Neuronal stem cell (in vitro differentiated cells): ENCODE measurements around the gene DPP9.
A peak's percentile ranks its signal among the peaks of the same experiment; 100 is the strongest.

Source experiments
- DNase-seq: peaks from one replicate; pipeline ENCODE4 v3.0.0-alpha.2; 2013; ENCODE audit warnings: low spot score
- H2AFZ ChIP-seq: one replicate; pipeline ENCODE4 v1.6.1; 2013; ENCODE audit warnings: mild to moderate bottlenecking, low read length, inconsistent platforms
- H2AK5ac ChIP-seq: 2 replicates; pipeline ENCODE4 v1.6.1; 2013; ENCODE audit warnings: low read depth, mild to moderate bottlenecking, inconsistent platforms, low read length, moderate library complexity, mixed read lengths
- H2BK120ac ChIP-seq: 2 replicates; pipeline ENCODE4 v1.6.1; 2013; ENCODE audit warnings: low read depth, mild to moderate bottlenecking, inconsistent platforms, low read length, moderate library complexity, mixed read lengths
- H2BK12ac ChIP-seq: one replicate; pipeline ENCODE4 v1.6.1; 2013; ENCODE audit warnings: low read length, inconsistent platforms
- H2BK15ac ChIP-seq: 2 replicates; pipeline ENCODE4 v1.6.1; 2013; ENCODE audit warnings: mild to moderate bottlenecking, low read length, inconsistent platforms, mixed read lengths
- H2BK5ac ChIP-seq: one replicate; pipeline ENCODE4 v1.6.1; 2013; ENCODE audit warnings: inconsistent platforms, mild to moderate bottlenecking, low read length, moderate library complexity
- H3K14ac ChIP-seq: one replicate; pipeline ENCODE4 v1.6.1; 2013; ENCODE audit warnings: low read length, inconsistent platforms
- H3K18ac ChIP-seq: 2 replicates; pipeline ENCODE4 v1.6.1; 2013; ENCODE audit warnings: low read length, inconsistent platforms
- H3K23ac ChIP-seq: 2 replicates; pipeline ENCODE4 v1.6.1; 2013; ENCODE audit warnings: low read depth, mild to moderate bottlenecking, mixed read lengths, low read length, inconsistent platforms; ENCODE audit not compliant: poor library complexity
- H3K27ac ChIP-seq: replicated peaks from 3 replicates; pipeline ENCODE4 v1.5.1; 2013; ENCODE audit warnings: low read length, inconsistent platforms
- H3K27me3 ChIP-seq, 3 experiments: 2 replicates each; pipeline ENCODE4 v1.6.1; 2013; ENCODE audit warnings: low read length in 3 of 3, mild to moderate bottlenecking in 2 of 3, inconsistent platforms in 1 of 3, low read depth in 1 of 3, mixed read lengths in 1 of 3, moderate library complexity in 1 of 3; ENCODE audit not compliant: control insufficient read depth in 3 of 3, insufficient read depth in 3 of 3
- H3K36me3 ChIP-seq, 2 donors: replicated peaks in 1 of 2; 2 replicates each; pipeline ENCODE4 v1.6.1; 2013; ENCODE audit warnings: low read length in 2 of 2; ENCODE audit not compliant: control insufficient read depth in 2 of 2, insufficient read depth in 2 of 2
- H3K4ac ChIP-seq: 2 replicates; pipeline ENCODE4 v1.6.1; 2013; ENCODE audit warnings: inconsistent platforms, mild to moderate bottlenecking, low read length, moderate library complexity
- H3K4me1 ChIP-seq, 2 donors: 1 replicate in 1 of 2; 2 replicates in 1 of 2; pipeline ENCODE4 v1.6.1; 2013; ENCODE audit warnings: low read length in 2 of 2, low read depth in 1 of 2; ENCODE audit not compliant: control insufficient read depth in 2 of 2, insufficient read depth in 1 of 2
- H3K4me2 ChIP-seq: one replicate; pipeline ENCODE4 v1.6.1; 2013; ENCODE audit warnings: mild to moderate bottlenecking, low read length, inconsistent platforms; ENCODE audit not compliant: insufficient read depth, poor library complexity, severe bottlenecking
- H3K4me3 ChIP-seq, 2 donors: 2 replicates each; pipeline ENCODE4 v1.5.1; 2013; ENCODE audit warnings: low read length in 2 of 2, mild to moderate bottlenecking in 2 of 2, inconsistent platforms in 1 of 2, moderate library complexity in 1 of 2
- H3K79me1 ChIP-seq: one replicate; pipeline ENCODE4 v1.6.1; 2013; ENCODE audit warnings: low read depth, mild to moderate bottlenecking, inconsistent platforms, low read length, moderate library complexity
- H3K9ac ChIP-seq: one replicate; pipeline ENCODE4 v1.6.1; 2013; ENCODE audit warnings: mild to moderate bottlenecking, low read depth, low read length, inconsistent platforms; ENCODE audit not compliant: poor library complexity
- H3K9me3 ChIP-seq, 2 donors: replicated peaks in 1 of 2; 2 replicates each; pipeline versions ENCODE3 to v1.6.1; 2013; ENCODE audit warnings: low read length in 2 of 2, mild to moderate bottlenecking in 2 of 2, inconsistent platforms in 1 of 2, low read depth in 1 of 2, mixed read lengths in 1 of 2, moderate library complexity in 1 of 2; ENCODE audit not compliant: control insufficient read depth in 2 of 2, insufficient read depth in 1 of 2
- H4K8ac ChIP-seq: one replicate; pipeline ENCODE4 v1.6.1; 2013; ENCODE audit warnings: low read depth, mild to moderate bottlenecking, inconsistent platforms, low read length, moderate library complexity
- H4K91ac ChIP-seq: one replicate; pipeline ENCODE4 v1.6.1; 2013; ENCODE audit warnings: low read length, low read depth, mild to moderate bottlenecking, inconsistent platforms; ENCODE audit not compliant: poor library complexity
- WGBS, 2 donors: extraction: QIAGEN DNeasy Blood & Tissue Kit; methylation state at CpG; one replicate each; pipeline ENCODE4 v1.1.7; 2013; ENCODE audit warnings: missing lambda C conversion rate in 2 of 2, mixed read lengths in 1 of 2; ENCODE audit not compliant: insufficient read length in 2 of 2, insufficient replicate concordance in 1 of 2; ENCODE audit errors: extremely low coverage in 2 of 2; 5-methylcytosine and 5-hydroxymethylcytosine counted together

Gene DPP9

DNA sequence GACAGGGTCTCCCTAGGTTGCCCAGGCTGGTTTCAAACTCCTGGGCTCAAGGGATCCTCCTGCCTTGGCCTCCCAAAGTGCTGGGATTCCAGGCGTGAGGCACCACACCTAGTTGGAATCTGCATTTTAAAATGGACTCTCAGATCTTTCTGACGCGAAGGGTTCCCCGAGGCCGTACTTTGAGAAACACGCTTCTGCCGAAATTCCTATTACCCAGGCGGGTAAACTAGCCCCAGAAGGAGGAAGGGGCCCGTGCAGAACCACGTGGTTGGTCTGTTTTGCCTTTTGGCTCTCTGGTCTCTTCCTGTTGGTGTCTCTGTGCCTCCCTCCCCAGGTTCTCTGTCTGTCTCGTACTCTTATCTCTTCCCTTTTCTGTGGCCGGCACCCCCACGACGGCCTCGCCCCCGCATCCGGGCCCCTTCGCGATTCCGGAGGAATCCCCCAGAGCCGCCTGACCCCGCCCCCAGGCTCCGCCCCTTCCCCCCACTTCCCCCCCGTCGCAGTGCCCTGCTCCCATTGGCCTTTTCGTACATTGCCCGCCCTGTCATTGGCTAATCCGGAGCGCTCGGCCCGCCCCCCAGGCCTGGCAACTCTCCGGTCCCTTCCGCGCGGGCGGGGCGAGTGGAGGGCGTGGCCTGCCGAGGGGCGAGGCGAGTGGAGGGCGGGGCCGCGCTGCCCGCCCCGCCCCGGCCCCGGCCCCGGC, 84.7 kb downstream of the DPP9 start, which contains the start of gene TNFAIP8L1:
Gene TNFAIP8L1, plus strand, starts transcription at position 689 of the 703 bp plus-strand sequence. CDS start 12,354 bp downstream, outside the sequence.
- H3K9ac ChIP-seq, result peak within 1 kb of the TSS; percentile 86
- peak within 1 kb of the TSS; percentile 19 for H3K4ac ChIP-seq
- H2BK5ac ChIP-seq, result peak within 1 kb of the TSS; percentile 56
- H2BK120ac ChIP-seq, result peak within 1 kb of the TSS; percentile 65
- no peak within 1 kb of the TSS for H3K14ac ChIP-seq
- H3K79me1 ChIP-seq, result no peaks in the 10 kb centered on the region
- peak; percentile 95 for DNase-seq
- no CpG with 5 or more reads among the region's 49 CpGs for WGBS, 2 donors
- no peaks in the 10 kb centered on the region for H3K9me3 ChIP-seq
- peak within 1 kb of the TSS; percentile 2 for H3K23ac ChIP-seq
- no peak within 1 kb of the TSS for H4K8ac ChIP-seq
- H2AFZ ChIP-seq, result peak within 1 kb of the TSS; percentile 95
- H2AK5ac ChIP-seq, result peak within 1 kb of the TSS; percentile 88
- H3K4me1 ChIP-seq, result peaks cover 6 to 12% of the 10 kb centered on the region in 2 donors
- H3K4me3 ChIP-seq, result peak within 1 kb of the TSS; percentile 61 to 87
- H2BK12ac ChIP-seq, result no peak within 1 kb of the TSS
- peak within 1 kb of the TSS; percentile 63 for H3K27ac ChIP-seq
- H3K27me3 ChIP-seq, result peaks cover 0 to 8% (median 8%) of the 10 kb centered on the region in 3 experiments
- H4K91ac ChIP-seq, result no peak within 1 kb of the TSS
- no peaks in the 10 kb centered on the region for H3K36me3 ChIP-seq
- peak within 1 kb of the TSS; percentile 25 for H2BK15ac ChIP-seq
- peak within 1 kb of the TSS; percentile 88 for H3K4me2 ChIP-seq
- H3K18ac ChIP-seq, result peak within 1 kb of the TSS; percentile 85

DNA sequence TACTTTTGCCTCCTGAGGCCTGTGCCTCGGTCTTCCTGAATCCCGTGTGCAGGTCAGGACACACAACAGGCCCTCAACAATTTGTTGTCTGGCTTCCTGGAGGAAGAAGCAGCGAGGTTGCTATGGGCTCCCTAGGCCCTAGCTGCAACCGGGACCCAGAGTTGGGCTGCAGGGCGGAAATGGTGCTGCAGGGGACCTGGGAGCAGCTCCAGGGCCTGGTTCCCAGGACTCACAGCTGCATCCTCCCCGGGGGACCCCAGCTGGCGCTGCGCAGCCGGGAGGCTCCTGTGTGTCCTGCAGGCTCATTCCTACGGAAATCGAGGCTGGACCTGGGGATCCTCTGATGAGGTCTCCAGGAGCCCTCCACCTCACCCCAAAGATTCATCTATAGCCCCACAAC, 85.3 kb downstream of the DPP9 start:
- Histone ChIP-seq H3K27ac (no peak overlapping the region), H2BK15ac (no peak overlapping the region), H3K4ac (no peak overlapping the region), H3K4me3 (no peak overlapping the region), H4K91ac (no peak overlapping the region), H2AFZ (no peak overlapping the region), H3K36me3 (no peaks in the 10 kb centered on the region), H3K9ac (no peak overlapping the region), H3K79me1 (no peaks in the 10 kb centered on the region), H3K4me1 (peaks cover 6 to 12% of the 10 kb centered on the region in 2 donors), H2AK5ac (peak overlapping the region; percentile 88), H2BK120ac (peak overlapping the region; percentile 65), H3K4me2 (no peak overlapping the region), H4K8ac (no peak overlapping the region), H3K18ac (no peak overlapping the region), H3K27me3 (peaks cover 0 to 8% (median 8%) of the 10 kb centered on the region in 3 experiments), H3K14ac (no peak overlapping the region), H2BK5ac (no peak overlapping the region), H2BK12ac (no peak overlapping the region), H3K9me3 (no peaks in the 10 kb centered on the region), H3K23ac (no peak overlapping the region)
- no CpG with 5 or more reads among the region's 11 CpGs for WGBS, 2 donors
- no peak for DNase-seq

DNA sequence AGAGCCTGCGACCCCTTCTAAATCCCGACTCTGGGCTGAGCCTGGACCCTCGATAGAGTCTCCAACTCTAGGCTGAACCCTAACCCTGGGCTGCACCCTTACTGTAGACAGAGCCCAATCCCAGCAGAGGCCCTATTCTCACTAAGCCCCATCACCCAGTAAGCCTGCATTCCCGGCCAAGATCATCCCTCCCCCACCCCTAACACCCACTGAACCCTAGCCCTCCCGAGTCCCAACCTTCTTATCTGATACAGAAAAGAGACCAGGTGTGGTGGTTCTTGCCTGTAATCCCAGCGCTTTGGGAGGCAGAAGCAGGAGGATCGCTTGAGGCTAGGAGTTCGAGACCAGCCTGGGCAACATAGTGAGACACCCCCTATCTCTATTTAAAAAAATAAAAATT, 86.9 kb downstream of the DPP9 start:
- no peak overlapping the region for H2BK12ac ChIP-seq
- no peak overlapping the region for H2BK5ac ChIP-seq
- no peak overlapping the region for H3K14ac ChIP-seq
- peaks cover 6 to 12% of the 10 kb centered on the region in 2 donors for H3K4me1 ChIP-seq
- WGBS, 2 donors, result no CpG with 5 or more reads among the region's 8 CpGs
- H3K9ac ChIP-seq, result no peak overlapping the region
- H3K4ac ChIP-seq, result no peak overlapping the region
- H3K36me3 ChIP-seq, result no peaks in the 10 kb centered on the region
- H3K18ac ChIP-seq, result no peak overlapping the region
- DNase-seq, result no peak
- no peak overlapping the region for H2AK5ac ChIP-seq
- H2BK120ac ChIP-seq, result no peak overlapping the region
- no peak overlapping the region for H3K4me3 ChIP-seq
- no peak overlapping the region for H3K27ac ChIP-seq
- no peak overlapping the region for H4K91ac ChIP-seq
- peaks cover 0 to 8% (median 8%) of the 10 kb centered on the region in 3 experiments for H3K27me3 ChIP-seq
- H3K23ac ChIP-seq, result no peak overlapping the region
- H4K8ac ChIP-seq, result no peak overlapping the region
- H3K79me1 ChIP-seq, result no peaks in the 10 kb centered on the region
- H2AFZ ChIP-seq, result peak overlapping the region; percentile 98
- no peaks in the 10 kb centered on the region for H3K9me3 ChIP-seq
- no peak overlapping the region for H2BK15ac ChIP-seq
- no peak overlapping the region for H3K4me2 ChIP-seq

DNA sequence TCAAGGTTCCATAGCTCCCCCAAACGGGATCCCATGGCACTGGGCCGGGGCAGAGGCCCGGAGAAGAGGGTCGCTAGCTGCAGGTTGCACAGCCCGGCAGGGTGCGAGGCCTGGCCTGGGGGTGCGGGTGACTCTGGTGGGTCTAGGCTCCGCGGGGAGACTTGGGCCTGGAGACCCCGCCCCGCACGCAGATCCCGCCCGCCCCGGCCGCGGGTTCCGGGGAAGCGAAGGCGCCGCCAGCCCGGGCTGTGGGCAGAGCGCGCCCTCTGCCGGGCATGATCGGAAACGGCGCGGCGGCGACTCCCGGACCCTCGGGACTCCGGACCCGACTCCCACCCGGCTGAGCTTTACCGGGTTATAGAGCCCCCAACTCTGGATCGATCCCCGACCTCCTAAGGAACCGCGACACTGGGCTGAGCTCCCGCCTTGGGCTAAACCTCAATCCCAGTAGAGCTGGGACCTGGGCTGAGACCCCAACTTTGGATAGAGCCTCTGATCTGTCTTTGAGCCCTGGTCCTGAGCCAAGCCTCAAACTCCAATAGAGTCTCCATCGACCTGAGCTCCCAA, 87.4 kb downstream of the DPP9 start:
- H3K23ac ChIP-seq, result no peak overlapping the region
- H3K4ac ChIP-seq, result peak overlapping the region; percentile 40
- H3K36me3 ChIP-seq, result no peaks in the 10 kb centered on the region
- no peaks in the 10 kb centered on the region for H3K9me3 ChIP-seq
- no peak overlapping the region for H3K14ac ChIP-seq
- no peak overlapping the region for H3K9ac ChIP-seq
- H4K91ac ChIP-seq, result peak overlapping the region; percentile 46
- peak overlapping the region; percentile 45 to 74 for H3K4me3 ChIP-seq
- WGBS, 2 donors, result no CpG with 5 or more reads among the region's 43 CpGs
- H2AK5ac ChIP-seq, result peak overlapping the region; percentile 83
- peak overlapping the region; percentile 75 for H2BK12ac ChIP-seq
- peak overlapping the region; percentile 98 for H2AFZ ChIP-seq
- H3K27me3 ChIP-seq, result peaks cover 0 to 8% (median 8%) of the 10 kb centered on the region in 3 experiments
- H3K27ac ChIP-seq, result no peak overlapping the region
- H2BK15ac ChIP-seq, result peak overlapping the region; percentile 100
- H3K18ac ChIP-seq, result peak overlapping the region; percentile 98
- no peaks in the 10 kb centered on the region for H3K79me1 ChIP-seq
- H4K8ac ChIP-seq, result peak overlapping the region; percentile 55
- H3K4me2 ChIP-seq, result peak overlapping the region; percentile 95
- peak overlapping the region; percentile 57 for H2BK5ac ChIP-seq
- DNase-seq, result peak; percentile 78
- peak overlapping the region; percentile 41 for H2BK120ac ChIP-seq
- H3K4me1 ChIP-seq, result peaks cover 6 to 12% of the 10 kb centered on the region in 2 donors
